ENCODE measurements around the gene ZNF366.

DNA sequence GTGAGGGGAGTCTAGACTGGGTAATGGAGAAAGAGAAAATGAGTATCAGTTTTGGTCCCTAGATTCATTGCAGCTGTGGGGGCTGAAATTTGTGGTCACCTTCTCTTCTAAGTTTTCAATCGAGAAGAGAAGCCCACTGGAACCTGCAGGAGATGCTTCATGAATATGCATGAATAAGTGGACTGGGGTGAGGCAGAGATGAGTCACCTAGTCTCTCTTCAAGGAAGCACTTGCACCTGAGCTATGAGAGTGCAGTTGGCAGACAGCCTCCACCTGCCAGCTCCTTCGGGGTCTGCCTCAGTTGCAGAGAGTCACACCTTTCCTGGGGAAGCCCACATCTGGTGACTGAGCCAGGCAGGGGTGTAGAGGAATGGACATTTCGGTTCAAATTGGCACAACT, 69.1 kb downstream of the ZNF366 start:
- no peak for TF ChIP-seq POLR2A (IDR thresholded peaks at IDR 0.05)
- TF ChIP-seq, protein P1, sequence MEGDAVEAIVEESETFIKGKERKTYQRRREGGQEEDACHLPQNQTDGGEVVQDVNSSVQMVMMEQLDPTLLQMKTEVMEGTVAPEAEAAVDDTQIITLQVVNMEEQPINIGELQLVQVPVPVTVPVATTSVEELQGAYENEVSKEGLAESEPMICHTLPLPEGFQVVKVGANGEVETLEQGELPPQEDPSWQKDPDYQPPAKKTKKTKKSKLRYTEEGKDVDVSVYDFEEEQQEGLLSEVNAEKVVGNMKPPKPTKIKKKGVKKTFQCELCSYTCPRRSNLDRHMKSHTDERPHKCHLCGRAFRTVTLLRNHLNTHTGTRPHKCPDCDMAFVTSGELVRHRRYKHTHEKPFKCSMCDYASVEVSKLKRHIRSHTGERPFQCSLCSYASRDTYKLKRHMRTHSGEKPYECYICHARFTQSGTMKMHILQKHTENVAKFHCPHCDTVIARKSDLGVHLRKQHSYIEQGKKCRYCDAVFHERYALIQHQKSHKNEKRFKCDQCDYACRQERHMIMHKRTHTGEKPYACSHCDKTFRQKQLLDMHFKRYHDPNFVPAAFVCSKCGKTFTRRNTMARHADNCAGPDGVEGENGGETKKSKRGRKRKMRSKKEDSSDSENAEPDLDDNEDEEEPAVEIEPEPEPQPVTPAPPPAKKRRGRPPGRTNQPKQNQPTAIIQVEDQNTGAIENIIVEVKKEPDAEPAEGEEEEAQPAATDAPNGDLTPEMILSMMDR (IDR thresholded peaks at IDR 0.05), result no peak
